Fibroblast of peridontal ligament (primary cell): ENCODE measurements around the gene P2RX5.

ENCODE experiments used
- DNase-seq: peaks from one replicate; pipeline ENCODE4 v3.0.0-alpha.2; 2010; ENCODE audit errors: extremely low read depth

The P2RX5 gene

DNA sequence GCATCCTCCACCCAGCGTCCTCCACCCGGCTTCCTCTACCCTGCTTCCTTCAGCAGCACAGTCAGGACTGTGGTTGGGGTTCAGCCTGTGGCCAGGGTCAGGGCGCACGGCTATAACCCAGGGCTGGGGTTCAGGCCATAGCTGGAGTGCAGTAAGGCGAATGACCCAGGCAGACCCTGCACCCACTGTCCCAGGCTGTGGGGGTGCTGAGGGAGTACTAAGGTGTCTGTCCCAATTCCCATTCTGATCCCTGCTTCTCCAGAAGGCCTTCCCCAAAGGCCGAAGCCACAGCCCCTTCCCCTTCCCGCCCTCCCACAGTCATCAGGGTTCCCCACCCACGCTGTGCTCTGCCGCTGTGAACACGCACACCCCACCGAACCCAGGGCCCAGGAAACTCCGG, 14.9 kb downstream of the P2RX5 start:
- DNase-seq = no peak

GRCh38 chr17:3679531-3680126, 16.3 kb downstream of the P2RX5 start:
- no peak for DNase-seq

DNA sequence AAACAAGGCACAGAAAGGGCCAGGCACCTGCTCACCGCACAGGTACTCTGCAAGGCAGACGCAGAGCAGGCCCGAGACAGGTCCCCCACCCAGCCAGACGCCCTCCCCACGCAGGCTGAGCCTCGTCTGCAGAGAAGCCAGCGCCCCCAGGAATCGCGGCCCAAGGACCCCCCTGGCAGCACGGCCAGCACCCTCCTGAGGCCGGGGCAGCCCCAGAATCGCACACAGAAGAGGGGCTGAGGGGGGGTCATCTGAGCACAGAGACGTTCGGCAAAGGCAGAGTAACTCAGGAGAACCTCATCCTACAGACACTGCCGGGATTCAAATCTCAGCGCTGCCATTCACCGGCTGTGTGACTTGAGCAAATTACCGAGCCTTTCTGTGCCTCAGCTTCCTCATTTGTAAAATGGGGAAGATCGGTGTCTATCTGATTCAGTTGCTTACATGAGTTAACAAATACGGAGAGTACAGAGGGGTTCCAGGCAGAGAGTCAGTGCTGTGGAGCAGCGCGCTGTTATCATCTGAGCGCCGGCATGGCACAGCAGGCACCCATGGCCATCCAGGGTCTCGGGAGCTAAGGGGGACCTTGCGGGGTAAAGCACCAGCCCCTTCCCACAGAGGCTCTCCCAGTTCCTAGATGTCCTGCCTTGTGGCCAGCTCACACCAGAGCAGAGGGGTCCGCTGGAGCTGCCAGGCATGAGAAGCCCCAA, 17.0 kb downstream of the P2RX5 start:
- no peak for DNase-seq

- no peak for DNase-seq
Measured at GRCh38 chr17:3678095-3678820, 17.7 kb downstream of the P2RX5 start.

DNA sequence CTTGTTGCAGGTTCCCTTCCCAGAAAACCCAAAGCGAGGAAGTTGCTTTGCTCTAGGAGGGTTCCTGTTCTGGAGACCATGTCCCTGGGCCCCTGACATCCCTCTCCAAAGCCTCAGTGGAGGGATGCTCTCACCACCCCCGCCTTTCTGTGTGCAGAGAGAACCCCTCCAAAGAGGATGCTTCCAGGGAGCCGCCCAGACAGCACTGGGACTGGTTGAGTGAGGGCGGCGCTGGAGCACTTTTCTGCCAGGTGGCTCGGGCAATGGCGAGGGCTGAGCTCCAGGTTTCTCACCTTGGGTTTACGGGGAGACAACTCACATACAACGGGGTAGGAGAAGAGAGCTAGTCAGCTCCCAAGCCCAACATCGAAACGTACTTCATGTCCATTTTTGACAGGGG, 20.1 kb downstream of the P2RX5 start:
- no peak for DNase-seq

- DNase-seq = no peak
Measured at GRCh38 chr17:3672571-3672970, 23.4 kb downstream of the P2RX5 start.

DNA sequence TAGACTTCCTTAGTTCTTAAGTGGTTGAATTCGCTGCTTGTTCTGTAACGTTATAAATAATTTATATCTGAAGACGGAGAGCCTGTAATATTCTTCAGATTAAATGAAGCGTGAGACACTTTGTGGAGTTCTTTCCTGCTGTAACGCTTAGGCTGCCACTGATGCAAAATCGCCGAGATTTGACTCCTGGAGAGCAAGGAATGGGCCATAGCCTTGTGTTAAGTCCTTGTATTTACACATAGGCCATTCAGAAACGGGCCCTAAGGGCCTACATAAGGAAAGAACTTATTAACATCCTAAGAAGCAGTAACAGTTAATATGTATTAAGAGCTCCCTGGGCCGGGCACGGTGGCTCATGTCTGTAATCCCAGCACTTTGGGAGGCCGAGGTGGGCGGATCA, 26.4 kb downstream of the P2RX5 start:
- no peak for DNase-seq

GRCh38 chr17:3669085-3669347, 26.9 kb downstream of the P2RX5 start:
- DNase-seq = no peak

DNA sequence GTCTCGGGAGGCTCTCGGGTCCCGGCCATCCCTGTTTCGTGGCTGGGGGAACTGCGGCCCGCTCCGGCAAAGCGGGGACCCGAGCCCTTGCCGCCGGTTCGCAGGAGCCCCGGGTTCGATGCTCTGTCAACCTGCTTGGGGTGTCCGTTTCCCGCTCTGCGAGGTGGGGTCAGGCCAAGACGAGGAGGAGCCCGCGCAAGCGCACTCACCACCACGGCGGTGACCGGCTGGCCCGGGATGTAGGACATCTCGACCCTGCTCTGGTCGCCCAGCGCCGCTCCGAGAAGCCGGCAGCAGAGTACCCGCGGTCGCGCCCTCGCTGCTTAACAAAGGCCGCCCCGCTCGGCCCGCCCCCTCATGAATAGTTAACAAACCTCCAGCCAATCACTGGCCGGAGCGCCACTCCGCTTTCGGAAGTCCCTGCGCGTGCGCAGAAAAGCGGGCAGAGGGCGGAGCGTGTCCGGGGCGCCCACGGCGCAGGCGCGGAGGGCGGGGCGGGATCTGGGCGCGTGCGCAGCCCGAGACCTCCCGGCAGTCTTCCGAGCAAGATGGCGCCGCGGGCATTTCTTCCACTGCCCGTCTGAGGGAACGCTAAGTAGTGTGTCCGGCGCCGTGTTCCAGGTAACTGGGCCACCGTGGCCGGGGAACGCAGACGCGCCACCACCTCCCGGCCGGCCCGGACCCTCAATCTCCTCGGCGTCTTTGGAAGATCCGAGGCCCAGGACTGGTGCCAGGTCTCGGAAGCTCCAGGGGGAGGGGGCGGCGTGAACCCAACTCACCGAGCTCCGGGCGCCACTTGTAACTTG, 27.5 kb downstream of the P2RX5 start, which contains the start of the genes EMC6 and TAX1BP3:
EMC6 (plus strand) TSS at position 534 of the 806 bp plus-strand sequence. CDS start 335 bp downstream, outside the sequence.
TAX1BP3 (minus strand) TSS at position 300 of the 806 bp plus-strand sequence; CDS start at position 248, 52 bp downstream.
- DNase-seq = peak; percentile 97

GRCh38 chr17:3667366-3668278, 28.3 kb downstream of the P2RX5 start:
- peak; percentile 90 for DNase-seq

- no peak for DNase-seq
Measured at GRCh38 chr17:3666516-3666915, 29.4 kb downstream of the P2RX5 start.

- no peak for DNase-seq
Measured at GRCh38 chr17:3665834-3666233, 30.1 kb downstream of the P2RX5 start.

DNA sequence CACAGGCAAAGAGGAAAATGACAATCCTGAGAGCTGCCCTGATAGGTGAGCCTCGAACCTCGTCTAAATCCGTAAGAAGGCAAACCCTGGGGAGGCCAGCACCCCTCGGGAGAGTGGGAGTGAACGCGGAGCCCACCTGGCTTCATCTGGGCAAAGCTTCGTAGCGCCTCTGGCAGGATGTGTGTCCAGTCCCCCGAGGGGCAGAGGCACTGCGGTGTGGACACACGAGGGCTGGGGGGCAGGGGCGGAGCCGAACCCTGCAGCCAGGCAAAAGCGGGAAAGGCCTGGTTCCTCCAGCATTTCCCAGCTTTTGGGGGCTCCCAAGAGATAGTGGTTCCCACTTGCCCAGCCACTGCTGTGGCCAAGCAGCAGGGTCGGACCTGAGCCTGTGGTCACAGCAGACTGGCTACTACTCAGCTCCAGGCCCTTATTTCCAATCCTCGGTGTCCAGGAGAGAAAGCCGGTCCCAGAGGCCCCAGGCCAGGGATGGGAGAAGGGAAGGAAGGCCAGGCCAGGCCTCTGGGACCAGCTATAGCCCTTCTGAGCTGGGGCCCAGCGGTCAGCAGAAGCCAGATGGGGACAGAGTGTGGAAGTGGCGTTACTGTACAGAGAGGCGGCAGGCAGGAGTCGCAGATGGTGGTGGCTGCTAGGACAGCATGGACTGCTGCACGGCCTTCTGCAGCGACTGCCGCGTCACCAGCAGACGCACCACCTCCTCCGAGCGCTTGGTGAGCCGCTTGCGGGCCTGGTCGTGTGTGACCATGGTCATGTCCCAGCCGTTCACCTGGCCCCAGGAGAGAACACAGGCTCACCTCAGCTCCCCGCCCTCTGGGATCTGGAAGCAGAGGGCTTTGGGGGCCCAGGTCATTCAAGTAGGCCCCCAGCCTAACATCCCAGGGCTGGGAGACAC, 32.6 kb downstream of the P2RX5 start:
- DNase-seq = no peak

DNA sequence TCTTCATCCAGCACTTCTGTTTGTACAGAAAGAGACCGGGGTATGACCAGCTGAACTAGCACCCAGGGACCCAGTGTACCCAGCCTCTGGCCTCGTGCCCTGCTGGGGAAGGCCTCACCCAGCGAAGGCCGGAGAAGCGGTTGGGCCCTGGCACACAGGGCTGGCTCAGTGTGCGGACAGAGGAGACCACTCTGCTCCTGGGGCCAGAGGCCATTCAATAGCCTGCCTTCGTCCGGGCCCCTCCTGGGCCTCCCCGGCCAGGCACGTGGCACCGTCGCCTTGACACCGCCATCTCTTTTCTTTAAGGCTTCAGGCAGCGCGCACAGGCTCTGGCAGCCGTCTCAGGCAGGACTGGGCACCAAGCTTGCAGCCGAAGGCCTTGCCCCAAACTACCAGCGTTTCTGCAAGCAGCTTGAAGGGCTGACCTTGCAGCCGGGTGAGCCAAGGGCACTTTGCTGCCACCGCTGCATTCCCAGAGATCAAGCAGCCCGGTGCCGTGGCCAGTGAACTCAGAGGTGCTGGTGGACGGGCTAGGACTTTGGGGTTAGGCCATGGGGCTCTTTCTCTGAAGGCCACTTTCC, 35.6 kb downstream of the P2RX5 start:
- no peak for DNase-seq

DNA sequence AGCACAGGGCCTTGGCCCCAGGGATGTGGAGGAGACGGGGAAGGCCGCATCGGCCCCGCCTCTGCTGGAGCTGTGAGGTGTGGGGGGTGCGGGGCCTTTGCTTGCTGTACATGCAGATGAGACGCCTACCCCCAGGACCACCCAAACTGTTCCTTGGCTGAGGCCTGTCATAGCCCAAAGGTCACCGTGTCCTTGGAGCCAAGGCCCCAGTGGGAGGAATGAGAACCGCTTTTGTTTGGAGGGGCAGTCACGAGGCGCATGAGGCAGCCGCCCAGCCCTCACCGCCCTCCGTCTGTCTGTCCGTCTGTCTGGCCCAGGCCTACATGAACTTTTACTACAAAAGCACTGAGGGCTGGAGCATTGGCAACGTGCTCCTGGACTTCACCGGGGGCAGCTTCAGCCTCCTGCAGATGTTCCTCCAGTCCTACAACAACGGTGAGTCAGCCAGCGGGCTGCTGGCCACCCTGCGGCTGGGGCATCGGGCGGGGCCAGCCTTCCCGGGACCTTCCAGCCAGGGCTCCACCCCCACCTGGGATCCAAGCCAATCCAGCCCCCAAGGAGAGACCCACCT, 36.3 kb downstream of the P2RX5 start:
- peak; percentile 55 for DNase-seq

- DNase-seq = no peak
Measured at GRCh38 chr17:3658784-3659449, 37.0 kb downstream of the P2RX5 start.

GRCh38 chr17:3657874-3658783, 37.8 kb downstream of the P2RX5 start:
- no peak for DNase-seq

- DNase-seq = no peak
Measured at GRCh38 chr17:3657588-3657869, 38.4 kb downstream of the P2RX5 start.
